Epidermal melanocyte (primary cell): Measurements from ENCODE around the gene TWF1.
A peak's percentile ranks its signal among the peaks of the same experiment; 100 is the strongest.
"Not testable (repeated sequence)": the region's sequence is repeated elsewhere in the genome, so short reads cannot be mapped to it uniquely, and the experiment has no call there.

Experiments used
- DNase-seq: peaks from one replicate; pipeline ENCODE4 v3.0.0; 2011; ENCODE audit warnings: low spot score; ENCODE audit not compliant: insufficient read length

TWF1 gene

DNA sequence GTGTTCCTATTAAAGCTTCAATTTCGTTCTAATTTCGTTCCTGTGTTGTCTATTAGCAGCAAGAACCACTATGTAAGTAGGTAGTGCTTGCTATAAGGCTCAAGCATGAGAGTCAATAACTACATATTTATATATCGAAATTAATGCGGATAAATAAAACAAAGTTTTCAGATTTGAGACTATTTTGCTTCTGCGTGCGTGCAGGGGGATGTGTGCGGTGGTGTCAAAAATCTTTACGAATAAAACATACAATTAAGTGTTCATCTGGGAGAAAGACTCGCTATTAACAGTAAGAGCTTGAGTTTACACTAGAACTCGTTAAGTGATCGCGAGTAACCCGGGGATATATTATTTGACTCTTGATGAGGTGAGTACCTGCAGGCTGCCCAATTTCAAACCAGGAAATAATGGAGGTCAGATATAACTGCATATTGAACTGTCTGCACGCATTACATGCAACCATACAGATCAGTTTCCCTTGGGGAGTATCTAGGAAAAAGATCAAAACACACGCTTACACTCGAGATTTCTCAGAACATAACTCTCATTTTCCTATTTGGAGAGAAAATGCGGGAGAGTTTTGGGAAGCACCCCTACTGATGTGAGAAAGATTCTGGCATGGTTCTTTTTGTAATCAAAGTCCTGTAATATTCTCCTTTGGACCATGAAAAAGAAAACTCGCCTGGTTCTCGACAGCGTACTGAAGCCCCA, 813 bp downstream of the TWF1 start:
- no peak for DNase-seq

GRCh38 chr12:43797561-43798217, 8.4 kb downstream of the TWF1 start:
- DNase-seq = no peak

DNA sequence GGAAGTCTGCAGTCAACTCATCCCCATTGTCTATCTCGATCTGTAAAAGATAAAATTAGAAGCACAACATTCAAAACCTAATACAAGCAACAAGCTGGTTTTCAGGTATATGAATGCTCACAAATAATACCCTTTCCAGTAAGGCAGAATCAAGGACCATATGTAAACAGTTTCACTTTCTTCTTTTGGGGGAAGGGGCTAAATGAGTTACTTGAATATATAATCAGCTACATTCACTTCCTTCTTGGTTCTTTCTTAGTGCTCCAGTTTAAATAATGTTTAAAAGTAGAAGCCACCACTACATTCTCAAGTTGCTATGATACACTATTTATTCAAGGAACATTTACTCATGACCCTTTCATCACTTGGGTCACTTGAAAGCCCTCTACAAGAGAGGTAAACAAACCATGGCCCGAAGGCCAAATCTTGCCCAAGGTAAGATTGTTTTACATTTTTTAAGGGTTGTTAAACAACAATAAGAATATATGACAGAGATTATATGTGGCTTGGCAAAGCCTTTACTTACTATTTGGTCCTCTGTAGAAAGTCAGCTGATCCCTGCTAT, 10.3 kb downstream of the TWF1 start:
- DNase-seq = no peak

DNA sequence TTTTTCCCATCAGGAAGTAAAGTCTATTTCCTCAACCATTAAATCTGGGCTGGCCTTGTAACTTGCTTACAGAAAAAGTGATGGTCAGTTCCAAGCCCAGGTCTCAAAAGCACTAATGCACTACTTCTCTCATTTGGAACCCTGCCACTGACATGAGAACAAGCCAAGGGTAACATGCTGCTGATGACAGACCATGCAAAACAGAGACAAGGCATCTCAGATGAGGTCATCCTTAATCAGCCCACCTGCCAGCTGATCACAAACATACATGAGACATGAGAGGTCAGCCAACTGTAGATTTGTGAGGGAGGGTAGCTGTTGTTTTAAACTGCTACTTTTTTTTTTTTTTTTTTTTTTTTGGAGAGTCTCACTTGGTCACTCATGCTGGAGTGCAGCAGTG, 16.2 kb downstream of the TWF1 start:
- no peak for DNase-seq

DNA sequence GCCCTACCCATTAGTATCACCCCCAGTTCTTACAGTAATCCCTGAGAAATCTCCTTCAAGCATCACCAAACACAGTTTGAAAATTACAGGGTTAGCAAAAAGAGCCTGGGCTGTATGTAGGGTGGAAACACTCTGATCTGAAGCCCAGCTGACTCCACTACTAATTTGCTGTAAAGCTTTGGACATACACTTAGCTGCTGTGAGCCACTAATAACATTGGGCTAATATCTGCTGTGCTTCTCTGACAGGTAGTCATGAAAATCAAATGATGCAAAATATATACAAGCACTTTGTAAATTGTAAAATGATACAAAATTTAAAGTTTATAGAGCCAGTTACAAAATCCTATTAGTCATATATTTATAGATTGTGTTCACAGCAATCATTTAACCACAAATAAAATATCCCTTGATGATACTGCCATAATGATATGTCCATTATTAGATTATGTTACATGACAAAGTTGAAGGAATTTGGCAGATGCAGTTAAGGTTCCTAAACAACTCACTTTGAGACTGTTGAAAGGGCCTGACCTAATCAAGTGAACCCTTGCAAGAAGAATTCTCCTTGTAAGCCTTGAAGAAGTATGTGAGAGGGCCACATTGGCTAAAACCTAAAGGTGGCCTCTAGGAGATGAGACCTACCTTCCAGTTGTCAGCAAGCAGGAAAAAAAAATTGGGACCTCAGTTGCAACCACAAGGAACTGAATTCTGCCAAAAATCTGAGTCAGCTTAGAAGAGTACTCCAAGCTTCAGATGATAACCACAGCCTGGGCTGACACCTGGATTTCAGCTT, 19.0 kb downstream of the TWF1 start:
- DNase-seq = no peak

DNA sequence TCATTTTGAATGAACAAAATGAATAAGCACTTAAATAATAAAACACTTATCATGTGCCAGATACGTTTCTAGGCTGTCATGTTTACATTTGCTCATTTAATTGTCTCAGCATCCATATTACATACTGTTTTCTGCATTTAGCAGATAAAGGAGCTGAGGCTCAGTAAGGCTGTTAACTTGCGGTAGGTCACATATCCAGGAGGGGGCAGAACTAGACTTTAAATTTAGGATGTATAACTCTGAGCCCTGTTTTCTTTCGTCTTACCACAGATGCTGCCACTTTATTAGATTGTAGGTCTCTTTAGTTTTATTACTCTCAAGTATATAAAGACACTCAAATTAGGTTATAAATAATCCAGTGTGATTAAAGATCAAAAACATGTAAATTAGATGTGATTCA, 29.6 kb downstream of the TWF1 start:
- no peak for DNase-seq

- no peak for DNase-seq
Observed at GRCh38 chr12:43766291-43766690, 39.8 kb downstream of the TWF1 start.

- DNase-seq = no peak
Observed at GRCh38 chr12:43764528-43764927, 41.6 kb downstream of the TWF1 start.

GRCh38 chr12:43763769-43764168, 42.3 kb downstream of the TWF1 start:
- DNase-seq = no peak

GRCh38 chr12:43762596-43762995, 43.5 kb downstream of the TWF1 start:
- DNase-seq = no peak

GRCh38 chr12:43761500-43761899, 44.6 kb downstream of the TWF1 start:
- no peak for DNase-seq

DNA sequence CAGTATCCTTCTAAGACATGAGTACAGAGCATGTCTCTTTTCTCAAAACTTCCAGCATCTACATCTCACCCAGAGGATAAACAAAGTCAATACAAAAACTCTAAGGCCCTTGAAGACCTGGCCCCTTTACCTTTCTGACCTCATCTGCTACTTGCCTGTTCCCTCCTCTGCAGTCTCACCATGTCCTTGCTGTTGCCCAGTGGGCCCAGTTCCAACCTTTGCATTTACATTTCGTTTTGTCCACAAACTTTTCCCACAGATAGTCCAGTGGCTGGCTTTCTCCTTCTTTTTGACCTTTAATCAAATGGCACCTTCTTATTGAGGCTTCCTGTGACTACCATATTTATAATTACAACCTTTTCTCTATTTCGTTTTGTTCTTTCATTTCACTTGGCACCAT, 45.7 kb downstream of the TWF1 start:
- no peak for DNase-seq

GRCh38 chr12:43758728-43759563, 47.2 kb downstream of the TWF1 start, which contains the start of the genes IRAK4 and PUS7L:
TSS of gene IRAK4 (plus strand) at chr12:43758951. CDS start at chr12:43768112, 9,161 bp downstream.
TSS of gene PUS7L (minus strand) at chr12:43758790. CDS start at chr12:43755245, 3,545 bp downstream.
- peak; percentile 89 for DNase-seq

DNA sequence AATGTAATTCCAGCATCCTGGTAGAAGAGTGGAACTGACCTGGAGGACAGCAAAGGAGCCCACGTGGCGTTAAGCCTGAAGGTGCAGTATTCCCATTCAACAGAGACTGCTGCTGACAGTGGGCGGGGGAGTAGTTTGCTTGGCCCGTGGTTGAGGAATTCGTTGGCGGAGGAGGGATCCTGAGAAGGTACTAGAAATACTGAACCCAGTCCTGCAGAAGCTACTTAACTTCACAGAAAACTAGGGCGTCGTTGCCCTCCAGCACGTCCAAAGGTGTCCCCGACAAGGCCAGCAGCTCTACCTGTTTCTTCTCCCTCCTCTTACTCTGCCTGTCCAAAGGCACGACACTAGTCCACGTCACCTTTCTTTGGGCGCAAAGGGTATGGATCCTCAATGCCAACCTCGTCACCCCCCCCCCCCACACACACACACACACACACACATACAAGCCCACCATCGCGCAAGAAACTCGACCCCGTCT, 47.8 kb downstream of the TWF1 start:
- DNase-seq = no peak

DNA sequence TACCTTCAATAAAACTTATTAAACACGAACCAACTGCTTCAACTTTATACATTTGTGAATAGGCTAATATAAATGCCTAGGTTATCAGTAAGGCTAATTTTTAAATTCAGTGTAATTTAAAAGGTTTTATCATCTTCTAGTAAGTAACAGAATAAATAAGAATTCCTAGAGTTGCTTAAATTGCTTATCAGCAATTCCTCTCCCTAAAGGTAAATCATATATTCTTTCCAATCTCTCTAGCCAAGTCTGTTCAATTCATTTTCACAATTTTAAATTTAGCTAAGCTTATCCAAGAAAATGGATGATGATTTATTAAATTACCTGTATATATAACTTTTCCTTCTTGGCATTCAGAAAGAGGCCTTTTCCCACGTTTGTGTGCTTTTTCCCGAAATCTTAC, 52.1 kb downstream of the TWF1 start:
- no peak for DNase-seq

DNA sequence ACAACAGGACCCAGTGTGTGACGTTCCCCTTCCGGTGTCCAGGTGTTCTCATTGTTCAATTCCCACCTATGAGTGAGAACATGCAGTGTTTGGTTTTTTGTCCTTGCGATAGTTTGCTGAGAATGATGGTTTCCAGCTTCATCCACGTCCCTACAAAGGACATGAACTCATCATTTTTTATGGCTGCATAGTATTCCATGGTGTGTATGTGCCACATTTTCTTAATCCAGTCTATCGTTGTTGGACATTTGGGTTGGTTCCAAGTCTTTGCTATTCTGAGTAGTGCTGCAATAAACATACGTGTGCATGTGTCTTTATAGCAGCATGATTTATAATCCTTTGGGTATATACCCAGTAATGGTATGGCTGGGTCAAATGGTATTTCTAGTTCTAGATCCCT, 54.8 kb downstream of the TWF1 start:
- not testable (repeated sequence) for DNase-seq

DNA sequence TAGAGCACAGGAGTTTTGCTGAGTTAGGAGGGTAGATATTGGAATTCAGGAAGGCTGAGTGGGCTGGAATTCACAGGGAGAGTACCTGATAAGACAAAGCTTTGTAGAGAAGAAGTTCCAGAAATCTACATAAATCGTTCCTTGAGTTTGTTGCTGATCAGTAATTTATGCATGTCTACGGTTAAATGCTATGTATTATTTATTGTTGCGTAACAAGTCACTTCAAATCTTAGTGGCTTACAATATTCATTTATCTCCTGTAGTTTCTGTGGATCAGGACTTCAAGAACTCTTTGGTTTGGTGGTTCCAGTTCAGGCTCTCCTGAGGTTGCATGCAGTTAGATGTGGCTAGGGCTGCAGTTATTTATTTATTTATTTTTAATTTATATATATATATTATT, 55.3 kb downstream of the TWF1 start:
- DNase-seq = no peak

DNA sequence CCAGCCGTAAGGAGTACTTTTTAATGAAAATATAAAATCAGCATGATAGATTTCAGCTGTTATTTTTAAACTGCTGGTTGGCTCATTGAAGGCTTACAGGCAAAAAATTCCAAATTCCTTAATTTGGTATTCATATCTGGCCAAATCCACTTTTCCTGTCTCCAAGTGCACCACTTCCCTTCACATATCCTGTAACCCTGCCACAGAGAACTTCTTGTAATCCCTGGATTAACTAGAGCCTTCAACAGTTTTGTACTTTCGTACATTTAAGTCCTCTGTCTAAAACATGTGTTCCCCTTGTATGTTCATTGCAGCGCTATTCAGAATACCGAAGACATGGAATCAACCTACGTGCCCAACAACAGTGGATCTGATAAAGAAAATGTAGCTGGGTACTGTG, 57.1 kb downstream of the TWF1 start:
- DNase-seq = no peak

- DNase-seq = no peak
Observed at GRCh38 chr12:43744826-43745225, 61.3 kb downstream of the TWF1 start.
